ENCODE results near the gene ENOX1.
"Not testable (repeated sequence)": the region's sequence is repeated elsewhere in the genome, so short reads cannot be mapped to it uniquely, and the experiment has no call there.

Gene ENOX1

DNA sequence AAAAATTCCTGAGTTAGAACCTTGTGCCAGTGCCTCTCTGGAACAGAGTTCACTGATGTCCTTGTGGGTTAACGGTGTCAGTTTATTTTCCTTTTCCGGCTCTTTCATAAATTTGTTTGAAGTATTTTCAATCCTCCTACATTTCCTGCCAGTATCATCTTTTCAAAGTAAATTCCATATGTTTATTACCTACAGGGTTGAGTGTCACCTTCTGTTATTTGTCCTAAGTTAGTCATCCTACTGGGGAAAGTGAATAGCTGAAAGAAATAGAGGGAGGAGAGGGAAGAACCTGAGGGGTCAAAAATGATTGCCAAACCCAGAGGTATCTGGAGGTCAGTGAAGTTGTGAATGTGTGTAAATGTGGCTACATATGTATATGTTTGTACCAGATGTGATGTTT, 582.2 kb downstream of the ENOX1 start:
- DNase-seq (ENCODE audit: low read depth), result no peak

DNA sequence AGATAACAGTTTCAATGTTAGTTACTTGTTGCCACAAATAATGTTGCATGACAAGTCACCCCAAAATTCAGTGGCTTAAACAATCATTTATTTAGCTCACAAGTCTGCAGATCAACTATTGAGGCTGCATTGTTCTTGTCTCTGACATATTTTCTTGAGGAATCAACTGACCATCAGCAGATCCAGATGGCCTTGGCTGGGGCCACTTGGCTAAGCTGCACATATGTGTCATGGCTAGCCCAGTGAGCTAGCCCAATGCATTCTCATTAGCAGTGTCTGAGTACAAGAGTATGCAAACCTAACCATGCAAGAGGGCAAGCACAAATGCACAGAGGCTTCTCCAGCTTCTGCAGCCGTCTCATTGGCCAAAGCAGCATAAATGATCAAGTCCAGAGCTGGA, 583.0 kb downstream of the ENOX1 start:
- no peak for DNase-seq (ENCODE audit: low read depth)

DNA sequence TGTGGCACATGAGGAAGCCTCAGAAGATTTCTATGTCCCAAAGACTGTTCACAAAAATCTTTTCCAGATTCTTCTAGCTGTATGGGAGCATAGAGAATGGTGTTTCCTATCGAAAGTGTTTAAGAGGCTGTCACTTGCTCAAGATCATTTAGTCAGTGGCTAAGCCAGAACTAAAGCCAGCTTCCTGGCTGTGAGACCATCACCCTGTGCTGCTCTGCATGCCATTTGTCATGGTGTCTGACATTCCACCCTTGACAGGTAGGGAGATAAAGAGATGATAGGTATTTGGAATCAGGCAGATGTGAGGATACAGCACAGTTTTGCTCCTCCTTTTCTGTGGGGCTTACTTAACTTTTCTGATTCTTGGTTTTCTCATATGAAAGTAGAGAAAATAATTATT, 586.0 kb downstream of the ENOX1 start:
- DNase-seq (ENCODE audit: low read depth), result no peak

DNA sequence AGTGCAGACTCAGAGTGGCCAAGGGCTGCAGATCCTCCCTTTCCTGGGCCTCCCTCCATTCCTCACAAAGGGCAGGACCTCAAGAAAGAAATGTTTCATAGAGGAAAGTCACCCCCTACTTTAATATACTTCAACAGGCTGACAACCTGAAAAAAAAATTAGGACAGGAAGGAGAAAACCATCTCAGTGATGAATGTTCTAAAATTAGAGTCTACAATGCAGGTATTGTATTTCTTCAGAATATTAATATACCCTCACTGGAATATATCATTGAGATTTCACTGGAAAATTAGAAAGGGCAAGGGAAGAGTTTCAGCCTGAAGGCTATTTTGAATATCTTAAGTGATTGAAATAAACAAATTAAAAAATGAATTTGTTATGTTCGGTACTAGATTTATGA, 586.5 kb downstream of the ENOX1 start:
- DNase-seq (ENCODE audit: low read depth), result no peak

DNA sequence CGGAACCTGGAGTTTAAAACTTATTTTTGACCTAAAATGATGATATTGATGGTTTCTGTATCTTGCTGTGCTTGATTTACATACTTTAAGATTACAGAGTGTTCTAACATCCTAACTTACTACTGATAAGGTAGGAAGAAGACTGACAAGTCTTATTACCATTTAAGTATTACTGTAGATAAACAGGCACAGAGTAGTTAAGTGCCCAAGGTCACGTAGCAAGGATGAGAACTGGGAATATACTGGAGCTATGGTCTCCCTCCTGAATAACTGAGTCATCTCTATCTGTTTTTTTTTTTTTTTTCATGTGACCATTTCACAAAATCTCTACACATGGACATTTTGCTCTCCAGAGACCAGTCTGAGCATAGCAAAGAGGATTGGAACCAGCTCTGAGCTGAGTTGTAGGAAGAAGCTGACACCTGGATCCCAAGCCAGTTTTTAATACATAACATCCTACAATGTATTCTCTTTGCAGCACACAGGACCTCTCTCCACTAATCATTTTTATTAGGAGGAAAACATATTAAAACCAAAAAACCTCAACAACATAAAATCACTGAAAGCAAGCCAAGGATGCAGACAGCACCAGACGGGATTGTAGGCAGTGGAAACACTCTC, 589.9 kb downstream of the ENOX1 start:
- DNase-seq (ENCODE audit: low read depth), result no peak

DNA sequence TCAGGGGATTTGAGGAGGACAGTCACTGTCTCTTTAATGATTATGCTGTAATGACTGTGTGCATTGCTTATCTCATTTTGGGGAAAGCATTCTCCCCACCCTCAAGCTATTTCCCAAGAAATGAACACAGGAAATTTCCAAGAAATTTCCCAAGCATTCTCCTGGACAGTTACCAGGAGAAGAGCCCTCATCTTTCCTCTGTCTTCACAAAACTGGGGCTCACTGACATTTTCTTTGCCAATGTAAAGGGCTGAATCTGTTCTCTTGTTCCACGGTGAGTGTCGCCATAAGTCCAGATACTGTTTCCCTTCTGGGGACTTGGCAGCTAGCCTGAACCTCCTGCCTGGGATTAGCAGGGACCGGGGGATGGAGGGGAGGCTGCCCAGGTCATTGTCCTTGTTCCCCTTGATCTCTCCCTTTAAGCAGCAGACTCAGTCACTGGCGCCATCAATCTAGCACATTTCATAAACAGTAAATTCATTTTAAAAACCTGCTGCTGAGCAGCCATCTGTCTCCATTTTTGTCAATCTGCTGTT, 590.6 kb downstream of the ENOX1 start:
- no peak for DNase-seq (ENCODE audit: low read depth)

DNA sequence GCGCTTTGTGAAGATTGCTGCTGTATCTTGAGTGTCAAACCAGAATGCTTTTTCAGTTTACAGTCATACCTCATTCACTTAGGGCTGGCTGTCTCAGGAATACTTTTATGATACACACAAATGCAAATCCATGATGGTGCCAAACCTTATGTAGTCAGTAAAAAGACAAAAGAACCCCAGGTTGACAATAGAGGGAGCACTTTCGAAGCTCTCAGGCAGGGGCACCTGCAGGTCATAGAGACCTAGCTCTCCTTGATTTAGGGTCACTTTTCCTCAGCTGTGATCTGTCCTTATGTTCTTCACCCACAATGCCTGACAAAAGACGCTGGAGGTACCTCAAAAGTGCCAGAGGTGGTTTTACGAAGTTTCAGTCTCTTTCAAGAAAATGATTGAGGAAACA, 591.2 kb downstream of the ENOX1 start:
- DNase-seq (ENCODE audit: low read depth), result no peak

DNA sequence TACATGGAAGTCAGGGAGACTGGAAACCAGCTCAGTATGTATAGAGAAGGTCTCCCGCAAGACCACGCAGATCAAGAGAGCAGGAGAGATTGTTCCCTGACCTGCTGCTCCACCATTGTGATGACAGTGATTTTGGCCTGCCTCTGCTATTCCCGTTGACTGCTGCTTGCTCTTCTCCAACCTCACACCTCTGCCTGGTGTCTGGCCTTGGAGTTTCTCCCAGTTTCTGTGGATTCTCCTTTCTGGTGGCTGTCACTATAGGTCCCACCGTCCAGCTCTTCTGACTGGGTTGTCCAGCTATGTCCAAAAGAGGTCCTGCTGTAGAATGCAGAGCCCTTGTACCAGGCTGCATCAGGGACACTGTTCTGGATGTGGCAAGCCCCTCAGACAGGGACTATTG, 591.7 kb downstream of the ENOX1 start:
- DNase-seq (ENCODE audit: low read depth), result no peak

DNA sequence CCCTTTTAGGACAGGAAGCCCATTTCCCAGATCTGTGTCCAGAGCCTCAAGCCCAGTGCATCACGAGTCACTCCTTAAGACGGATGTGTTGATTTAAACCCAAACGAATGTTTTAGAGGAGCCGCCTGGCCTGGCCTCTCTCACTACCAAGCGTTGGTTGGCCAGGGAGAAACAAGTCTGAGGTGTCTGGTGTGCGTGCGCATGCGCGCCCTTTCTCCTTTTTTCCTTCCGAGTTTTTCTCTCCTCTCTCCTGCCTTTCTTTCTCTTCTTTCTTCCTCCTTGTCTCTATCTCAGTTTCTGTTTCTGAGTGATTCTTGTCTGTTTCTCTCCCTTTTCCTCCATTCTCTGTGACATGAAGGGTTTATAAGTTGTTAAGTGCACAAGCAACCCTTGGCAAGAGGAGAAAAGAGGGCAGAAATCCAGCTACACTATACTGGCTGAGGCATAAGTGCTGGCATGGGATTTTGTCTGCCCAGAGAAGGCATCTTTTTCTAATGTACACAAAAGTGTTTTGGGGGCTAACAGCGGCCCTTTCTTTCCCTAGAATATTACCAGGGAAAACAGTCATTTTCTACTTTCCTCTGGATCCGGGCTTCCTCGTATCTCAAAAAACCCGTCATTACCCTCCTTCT, 592.9 kb downstream of the ENOX1 start:
- no peak for DNase-seq (ENCODE audit: low read depth)

DNA sequence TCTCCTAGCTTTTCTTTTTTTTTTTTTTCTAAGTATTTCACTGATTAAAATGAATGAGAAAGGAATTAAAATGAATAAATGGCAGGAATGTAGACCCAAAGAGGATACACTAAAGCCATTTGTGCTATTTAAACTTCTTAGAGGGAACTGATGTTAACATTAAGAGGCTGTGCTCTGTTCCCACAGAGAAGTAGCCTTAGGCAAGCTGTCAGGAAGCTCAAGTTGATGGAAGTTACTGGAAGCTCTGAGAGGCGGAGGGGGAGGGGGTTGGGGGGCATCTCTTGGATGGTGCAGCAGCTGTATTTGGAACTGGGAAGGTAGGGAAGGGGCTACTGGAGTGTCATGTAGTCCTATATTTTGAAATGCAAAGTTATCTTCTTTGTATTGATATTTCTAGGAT, 595.2 kb downstream of the ENOX1 start:
- DNase-seq (ENCODE audit: low read depth), result no peak

DNA sequence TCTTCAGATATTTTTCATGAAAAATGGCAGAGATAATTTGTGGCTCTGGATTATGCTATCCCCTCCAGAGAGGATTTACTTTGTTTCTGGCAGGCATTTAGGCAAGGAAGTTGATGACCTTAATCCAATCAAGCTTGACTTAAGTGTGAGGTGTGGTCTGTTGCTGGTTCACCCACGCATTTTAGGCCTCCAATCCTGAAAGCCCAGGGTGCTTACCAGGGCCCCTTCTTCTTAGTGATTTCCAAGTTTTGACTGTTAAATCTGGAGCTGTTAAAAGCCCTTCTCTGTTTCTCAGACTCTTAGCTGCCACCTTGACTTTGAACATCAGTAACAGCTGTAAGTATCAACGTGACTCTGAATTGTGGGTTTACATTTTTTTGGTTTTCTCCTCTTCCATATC, 601.5 kb downstream of the ENOX1 start:
- no peak for DNase-seq (ENCODE audit: low read depth)

DNA sequence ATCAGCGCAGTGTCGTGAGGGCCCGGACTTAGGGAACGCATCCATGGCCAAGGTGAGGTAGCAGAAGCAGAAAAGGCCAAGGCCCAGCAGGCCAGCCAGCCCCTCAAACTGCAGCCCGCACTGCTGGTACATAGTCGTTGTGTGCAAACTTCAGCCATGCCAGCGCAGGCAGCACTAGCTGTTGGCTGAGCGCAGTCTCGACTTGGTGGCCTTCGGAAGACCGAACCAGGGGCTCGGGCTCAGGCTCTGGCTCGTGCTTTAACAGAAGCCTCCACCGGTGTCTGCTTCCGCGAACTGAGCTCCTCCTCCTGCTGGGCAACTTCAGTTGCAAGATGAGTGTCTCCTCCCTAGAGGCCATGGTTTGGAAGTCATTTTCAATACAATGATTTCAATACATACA, 605.9 kb downstream of the ENOX1 start:
- no peak for DNase-seq (ENCODE audit: low read depth)

DNA sequence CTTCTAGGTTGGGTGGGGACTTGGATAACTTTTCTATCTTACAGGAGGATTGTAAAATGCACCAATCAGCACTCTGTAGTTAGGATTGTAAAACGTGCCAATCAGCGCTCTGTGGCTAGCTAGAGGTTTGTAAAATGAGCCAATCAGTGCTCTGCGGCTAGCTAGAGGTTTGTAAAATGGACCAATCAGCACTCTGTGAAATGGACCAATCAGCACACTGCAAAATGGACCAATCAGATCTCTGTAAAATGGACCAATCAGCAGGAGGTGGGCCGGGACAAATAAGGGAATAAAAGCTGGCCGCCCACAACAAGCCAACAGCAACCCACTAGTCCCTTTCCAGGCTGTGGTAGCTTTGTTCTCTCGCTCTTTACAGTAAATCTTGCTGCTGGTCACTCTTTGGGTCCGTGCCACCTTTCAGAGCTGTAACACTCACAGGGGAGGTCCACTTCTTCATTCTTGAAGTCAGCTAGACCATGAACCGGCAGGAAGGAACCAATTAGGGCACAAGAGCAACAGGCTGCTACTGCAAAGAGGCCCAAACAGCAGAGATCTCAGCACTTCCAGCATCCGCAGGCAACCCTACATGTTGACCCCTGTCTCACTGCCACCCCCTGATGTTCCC, 606.6 kb downstream of the ENOX1 start:
- no peak for DNase-seq (ENCODE audit: low read depth)

DNA sequence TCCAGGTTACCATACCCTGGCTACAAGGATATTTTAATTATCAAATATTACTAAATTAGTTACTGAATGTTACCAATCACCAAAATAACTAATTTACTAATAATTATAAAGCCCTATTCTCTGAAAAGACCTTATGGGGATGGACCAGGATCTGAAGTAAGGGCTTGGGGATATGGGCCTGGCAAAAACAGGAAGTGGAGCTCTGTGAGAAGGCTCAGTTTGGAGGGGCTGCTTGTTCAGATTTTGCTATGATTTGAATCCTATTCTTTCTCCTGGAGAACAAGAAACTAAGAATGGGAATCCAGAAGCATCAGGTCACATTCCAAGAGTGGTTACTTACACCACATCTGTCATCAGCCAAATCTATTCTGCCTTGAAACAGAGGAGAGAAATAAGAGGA, 615.3 kb downstream of the ENOX1 start:
- DNase-seq (ENCODE audit: low read depth), result no peak

DNA sequence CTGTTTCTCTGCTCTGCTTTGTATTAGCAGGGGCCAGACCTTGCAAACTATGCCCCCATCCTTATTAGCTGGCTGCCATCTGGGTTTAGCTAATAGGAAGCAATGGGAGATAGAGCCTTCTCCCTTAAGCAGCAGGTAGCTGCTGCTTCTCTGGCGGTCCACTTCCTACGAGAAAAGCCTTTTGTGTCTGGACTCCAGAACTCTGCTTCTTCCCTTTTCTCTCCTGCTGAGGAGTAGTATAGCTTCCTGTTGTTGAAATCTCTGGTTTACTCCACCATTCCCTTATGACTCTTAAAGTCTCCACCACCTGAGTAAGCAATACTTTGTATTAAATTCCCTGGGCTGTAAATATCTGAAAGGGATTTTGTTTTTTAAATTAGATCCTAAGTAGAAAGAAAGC, 616.3 kb downstream of the ENOX1 start:
- DNase-seq (ENCODE audit: low read depth), result no peak

DNA sequence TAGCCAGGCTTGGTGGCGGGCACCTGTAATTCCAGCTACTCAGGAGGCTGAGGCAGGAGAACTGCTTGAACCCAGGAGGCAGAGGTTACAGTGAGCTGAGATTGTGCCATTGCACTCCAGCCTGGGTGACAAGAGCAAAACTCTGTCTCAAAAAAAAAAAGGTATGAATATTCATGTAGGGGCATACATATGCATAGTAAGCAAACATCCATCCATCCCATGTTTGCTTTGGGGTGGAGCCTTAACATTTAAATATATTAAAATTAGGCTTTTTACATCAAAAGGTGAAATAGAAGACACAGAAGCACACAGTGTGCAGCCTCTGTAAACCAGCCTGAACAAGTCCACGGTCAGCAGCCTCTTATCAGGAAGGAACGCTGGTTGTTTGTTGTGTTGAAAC, 618.3 kb downstream of the ENOX1 start:
- DNase-seq (ENCODE audit: low read depth), result not testable (repeated sequence)

DNA sequence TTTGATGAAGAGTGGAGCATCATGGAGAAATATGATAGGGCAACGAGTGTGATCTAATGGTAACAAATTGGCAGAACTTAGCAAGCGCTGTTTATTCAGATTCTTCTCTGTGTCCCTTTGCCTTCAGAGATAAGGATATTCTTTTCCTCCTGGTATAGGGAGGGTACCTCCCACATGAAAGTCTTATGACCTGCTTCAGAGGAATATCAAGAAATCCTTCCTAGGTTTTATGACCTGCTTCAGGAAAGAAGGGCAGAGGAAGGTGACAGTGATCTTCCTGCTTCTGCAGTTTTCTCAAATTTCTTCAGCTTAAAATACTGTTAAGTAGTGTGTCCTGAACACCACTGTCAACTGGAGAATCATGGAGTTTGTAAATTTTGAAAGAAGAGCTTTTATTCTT, 619.0 kb downstream of the ENOX1 start:
- no peak for DNase-seq (ENCODE audit: low read depth)

DNA sequence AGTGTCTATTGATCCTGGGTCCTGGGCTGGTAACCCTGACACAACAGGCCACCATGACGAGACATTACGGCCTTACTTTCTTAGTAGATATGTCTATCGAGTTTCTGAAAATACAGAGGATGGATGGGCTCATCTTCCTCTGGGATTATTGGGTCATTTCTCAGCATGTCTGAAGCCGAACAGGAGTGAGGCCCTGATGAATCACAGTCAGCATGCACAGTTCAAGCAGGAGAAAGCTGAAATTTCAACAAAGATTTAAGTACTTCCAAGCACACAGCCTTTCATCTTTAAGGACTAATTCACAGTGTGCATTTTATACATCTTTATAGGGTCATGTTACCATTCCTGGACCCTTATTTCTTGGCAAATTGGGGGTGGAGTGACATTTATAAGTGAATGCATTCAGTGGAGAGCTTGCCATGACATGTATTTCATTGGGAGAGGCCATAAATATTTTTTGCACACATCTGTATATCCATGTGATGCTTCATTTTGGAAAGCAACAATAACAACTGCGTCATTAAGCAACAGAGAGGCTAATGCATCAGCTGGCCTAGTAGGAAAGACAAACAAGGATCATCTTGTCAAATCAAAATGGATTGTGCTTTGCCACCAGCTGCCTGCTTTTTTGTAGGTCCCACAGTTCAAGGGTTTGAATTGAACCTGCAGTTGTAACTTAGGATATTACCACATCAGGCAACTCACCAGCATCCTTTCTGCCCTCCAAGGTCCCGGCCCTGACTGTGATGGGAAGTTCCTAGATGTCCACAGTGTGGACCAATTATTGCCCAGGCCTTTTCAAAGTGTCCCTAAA, 619.9 kb downstream of the ENOX1 start:
- DNase-seq (ENCODE audit: low read depth), result no peak
